ENCODE results near the gene PAPOLA. TPM values are rescaled to one million over a fixed set of nuclear protein-coding genes. Genes with fewer than 3 reads are reported as not detected.

PAPOLA gene
- total and polyA plus RNA-seq, 3 experiments from 2014 or later = 67.7 to 186 (median 184) TPM

- H3K4me1 ChIP-seq (ENCODE audit: insufficient read depth, low read length) = peaks cover 11% of the 10 kb centered on the region
- peaks cover 5 to 10% (median 10%) of the 10 kb centered on the region in 3 donors for H3K4me1 Mint-ChIP-seq
- POLR2A ChIA-PET = no interaction called here
- no peaks in the 10 kb centered on the region for H3K36me3 ChIP-seq (ENCODE audit: insufficient read depth, low read length)
- peaks cover 11 to 25% of the 10 kb centered on the region in 2 donors for H3K27me3 Mint-ChIP-seq
- H3K27ac Mint-ChIP-seq = no peak overlapping the region
- H3K9me3 Mint-ChIP-seq = no peaks in the 10 kb centered on the region
- CTCF ChIA-PET = no interaction called here
- peak overlapping the region; percentile 68 to 86 (median 79) for H3K4me3 Mint-ChIP-seq
- no peaks in the 10 kb centered on the region for H3K36me3 Mint-ChIP-seq
- H3K4me3 ChIP-seq (ENCODE audit: low read length) = peak overlapping the region; percentile 79
- no peak overlapping the region for H3K27ac ChIP-seq (ENCODE audit: low read depth, low read length)
- H3K9me3 ChIP-seq (ENCODE audit: low read length) = no peaks in the 10 kb centered on the region
- DNase-seq = peak; percentile 43 to 76 (median 52)
- H3K27me3 ChIP-seq (ENCODE audit: insufficient read depth, low read length, poor library complexity, severe bottlenecking) = peaks cover 6% of the 10 kb centered on the region
Observed at GRCh38 chr14:96592591-96593386, 90.6 kb downstream of the PAPOLA start.

DNA sequence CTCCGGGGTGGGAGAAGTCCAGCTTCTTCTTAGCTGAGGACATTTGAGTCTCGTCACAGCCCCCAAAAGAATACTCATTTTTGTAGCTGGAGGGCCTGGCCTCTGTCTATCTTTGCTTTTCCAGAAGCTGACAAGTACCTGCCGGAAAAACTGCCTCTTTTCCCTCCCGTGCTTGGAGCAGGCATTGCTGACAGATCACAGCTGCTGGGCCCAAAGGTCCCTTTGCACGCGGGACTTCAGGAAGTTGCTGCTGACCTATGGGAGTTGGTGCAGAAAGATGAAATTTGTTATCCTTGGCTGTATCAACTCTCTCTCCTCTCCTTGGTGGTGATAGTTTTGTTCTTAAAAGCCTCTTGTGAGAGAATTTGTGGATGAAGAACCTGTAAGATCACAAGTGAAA lies 92.8 kb downstream of the PAPOLA start:
- Mint-ChIP-seq H3K36me3 (no peaks in the 10 kb centered on the region), H3K4me1 (peaks cover 5 to 10% (median 10%) of the 10 kb centered on the region in 3 donors), H3K4me3 (peak overlapping the region in 1 of 7 donors; percentile 42), H3K27me3 (peaks cover 3 to 11% of the 10 kb centered on the region in 2 donors), H3K9me3 (no peaks in the 10 kb centered on the region), H3K27ac (no peak overlapping the region)
- Histone ChIP-seq H3K4me1 (ENCODE audit: insufficient read depth, low read length) (peaks cover 11% of the 10 kb centered on the region), H3K9me3 (ENCODE audit: low read length) (no peaks in the 10 kb centered on the region), H3K36me3 (ENCODE audit: insufficient read depth, low read length) (no peaks in the 10 kb centered on the region), H3K27ac (ENCODE audit: low read depth, low read length) (no peak overlapping the region), H3K27me3 (ENCODE audit: insufficient read depth, low read length, poor library complexity, severe bottlenecking) (no peaks in the 10 kb centered on the region), H3K4me3 (ENCODE audit: low read length) (no peak overlapping the region)
- POLR2A ChIA-PET = no interaction called here
- CTCF ChIA-PET = no interaction called here
- no peak for DNase-seq

DNA sequence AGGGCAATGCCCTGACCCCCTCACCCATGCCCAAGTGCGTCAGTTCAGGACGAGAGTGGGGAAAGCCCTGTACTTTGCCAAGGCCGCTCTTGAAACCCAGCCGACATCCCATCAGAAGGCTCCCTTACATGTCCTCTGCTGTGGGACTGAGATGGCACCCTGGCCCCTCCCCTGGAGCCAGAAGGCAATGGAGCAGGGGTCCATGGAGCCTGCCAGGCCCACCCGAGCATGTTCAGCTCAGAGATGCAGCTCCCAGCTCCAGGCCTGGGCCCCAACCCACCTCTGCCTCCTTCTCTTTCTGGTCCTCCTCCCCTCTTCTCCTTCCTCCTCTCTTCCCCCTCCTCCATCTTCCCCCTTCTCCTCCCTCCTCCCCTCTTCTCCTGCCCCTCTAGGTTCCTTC lies 95.5 kb downstream of the PAPOLA start:
- peaks cover 0 to 9% (median 5%) of the 10 kb centered on the region in 3 donors for H3K4me1 Mint-ChIP-seq
- no peak for DNase-seq
- ChIA-PET POLR2A (no interaction called here), CTCF (no interaction called here)
- H3K4me3 Mint-ChIP-seq = no peak overlapping the region
- Histone ChIP-seq H3K36me3 (ENCODE audit: insufficient read depth, low read length) (no peaks in the 10 kb centered on the region), H3K9me3 (ENCODE audit: low read length) (no peaks in the 10 kb centered on the region), H3K27ac (ENCODE audit: low read depth, low read length) (no peak overlapping the region), H3K4me1 (ENCODE audit: insufficient read depth, low read length) (peaks cover 8% of the 10 kb centered on the region), H3K4me3 (ENCODE audit: low read length) (no peak overlapping the region), H3K27me3 (ENCODE audit: insufficient read depth, low read length, poor library complexity, severe bottlenecking) (no peaks in the 10 kb centered on the region)
- H3K36me3 Mint-ChIP-seq = no peaks in the 10 kb centered on the region
- peaks cover 9 to 21% of the 10 kb centered on the region in 2 donors for H3K27me3 Mint-ChIP-seq
- H3K27ac Mint-ChIP-seq = peak overlapping the region in 1 of 8 donors; percentile 88
- H3K9me3 Mint-ChIP-seq = no peaks in the 10 kb centered on the region

GRCh38 chr14:96598332-96598928 lies 96.2 kb downstream of the PAPOLA start:
- POLR2A ChIA-PET = no interaction called here
- H3K36me3 Mint-ChIP-seq = no peaks in the 10 kb centered on the region
- CTCF ChIA-PET = no interaction called here

GRCh38 chr14:96599076-96599475 lies 96.9 kb downstream of the PAPOLA start:
- POLR2A ChIA-PET = no interaction called here
- H3K4me3 Mint-ChIP-seq = no peak overlapping the region
- no peaks in the 10 kb centered on the region for H3K36me3 ChIP-seq (ENCODE audit: insufficient read depth, low read length)
- H3K4me1 ChIP-seq (ENCODE audit: insufficient read depth, low read length) = no peaks in the 10 kb centered on the region
- H3K9me3 Mint-ChIP-seq = no peaks in the 10 kb centered on the region
- no peaks in the 10 kb centered on the region for H3K27me3 ChIP-seq (ENCODE audit: insufficient read depth, low read length, poor library complexity, severe bottlenecking)
- H3K9me3 ChIP-seq (ENCODE audit: low read length) = no peaks in the 10 kb centered on the region
- H3K27ac Mint-ChIP-seq = no peak overlapping the region
- no peaks in the 10 kb centered on the region for H3K36me3 Mint-ChIP-seq
- peaks cover 12 to 25% of the 10 kb centered on the region in 2 donors for H3K27me3 Mint-ChIP-seq
- DNase-seq = no peak
- no peak overlapping the region for H3K4me3 ChIP-seq (ENCODE audit: low read length)
- H3K27ac ChIP-seq (ENCODE audit: low read depth, low read length) = no peak overlapping the region
- CTCF ChIA-PET = no interaction called here
- H3K4me1 Mint-ChIP-seq = peaks cover 0 to 2% (median 0%) of the 10 kb centered on the region in 3 donors

More at GRCh38 chr14:96598332-96598928, 96.2 kb downstream of the PAPOLA start:
- Mint-ChIP-seq H3K4me3 (no peak overlapping the region), H3K27ac (no peak overlapping the region), H3K4me1 (peaks cover 0 to 4% (median 0%) of the 10 kb centered on the region in 3 donors), H3K27me3 (peaks cover 8 to 24% of the 10 kb centered on the region in 2 donors), H3K9me3 (no peaks in the 10 kb centered on the region)
- Histone ChIP-seq H3K27ac (ENCODE audit: low read depth, low read length) (no peak overlapping the region), H3K9me3 (ENCODE audit: low read length) (no peaks in the 10 kb centered on the region), H3K36me3 (ENCODE audit: insufficient read depth, low read length) (no peaks in the 10 kb centered on the region), H3K4me1 (ENCODE audit: insufficient read depth, low read length) (peaks cover under 1% of the 10 kb centered on the region), H3K27me3 (ENCODE audit: insufficient read depth, low read length, poor library complexity, severe bottlenecking) (no peaks in the 10 kb centered on the region), H3K4me3 (ENCODE audit: low read length) (no peak overlapping the region)
- no peak for DNase-seq

DNA sequence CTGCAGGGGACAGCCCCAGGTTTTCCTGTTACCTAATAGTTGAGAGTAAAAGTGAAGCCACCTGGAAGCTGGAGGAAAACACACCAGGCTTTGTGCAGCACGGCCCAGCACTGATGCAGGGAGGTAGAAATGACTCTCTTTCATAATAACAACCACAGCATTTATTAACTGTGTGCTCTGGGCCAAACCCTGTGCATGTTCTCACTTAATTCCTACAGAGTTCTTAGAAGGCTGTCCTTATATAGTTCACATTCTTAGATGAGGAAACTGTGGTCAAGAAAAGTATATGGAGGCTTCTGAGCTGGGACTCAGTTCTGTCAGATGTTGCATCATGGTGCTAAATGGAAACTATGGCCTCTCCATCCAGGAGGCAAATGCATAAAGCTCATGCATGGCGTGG lies 100.0 kb downstream of the PAPOLA start:
- Histone ChIP-seq H3K9me3 (ENCODE audit: low read length) (no peaks in the 10 kb centered on the region), H3K4me3 (ENCODE audit: low read length) (no peak overlapping the region), H3K27me3 (ENCODE audit: insufficient read depth, low read length, poor library complexity, severe bottlenecking) (peaks cover 5% of the 10 kb centered on the region), H3K27ac (ENCODE audit: low read depth, low read length) (no peak overlapping the region), H3K36me3 (ENCODE audit: insufficient read depth, low read length) (no peaks in the 10 kb centered on the region), H3K4me1 (ENCODE audit: insufficient read depth, low read length) (no peaks in the 10 kb centered on the region)
- Mint-ChIP-seq H3K4me1 (no peaks in the 10 kb centered on the region), H3K36me3 (no peaks in the 10 kb centered on the region), H3K9me3 (no peaks in the 10 kb centered on the region), H3K4me3 (no peak overlapping the region), H3K27me3 (peaks cover 16 to 39% of the 10 kb centered on the region in 2 donors), H3K27ac (no peak overlapping the region)
- ChIA-PET POLR2A (no interaction called here), CTCF (no interaction called here)
- DNase-seq = no peak

DNA sequence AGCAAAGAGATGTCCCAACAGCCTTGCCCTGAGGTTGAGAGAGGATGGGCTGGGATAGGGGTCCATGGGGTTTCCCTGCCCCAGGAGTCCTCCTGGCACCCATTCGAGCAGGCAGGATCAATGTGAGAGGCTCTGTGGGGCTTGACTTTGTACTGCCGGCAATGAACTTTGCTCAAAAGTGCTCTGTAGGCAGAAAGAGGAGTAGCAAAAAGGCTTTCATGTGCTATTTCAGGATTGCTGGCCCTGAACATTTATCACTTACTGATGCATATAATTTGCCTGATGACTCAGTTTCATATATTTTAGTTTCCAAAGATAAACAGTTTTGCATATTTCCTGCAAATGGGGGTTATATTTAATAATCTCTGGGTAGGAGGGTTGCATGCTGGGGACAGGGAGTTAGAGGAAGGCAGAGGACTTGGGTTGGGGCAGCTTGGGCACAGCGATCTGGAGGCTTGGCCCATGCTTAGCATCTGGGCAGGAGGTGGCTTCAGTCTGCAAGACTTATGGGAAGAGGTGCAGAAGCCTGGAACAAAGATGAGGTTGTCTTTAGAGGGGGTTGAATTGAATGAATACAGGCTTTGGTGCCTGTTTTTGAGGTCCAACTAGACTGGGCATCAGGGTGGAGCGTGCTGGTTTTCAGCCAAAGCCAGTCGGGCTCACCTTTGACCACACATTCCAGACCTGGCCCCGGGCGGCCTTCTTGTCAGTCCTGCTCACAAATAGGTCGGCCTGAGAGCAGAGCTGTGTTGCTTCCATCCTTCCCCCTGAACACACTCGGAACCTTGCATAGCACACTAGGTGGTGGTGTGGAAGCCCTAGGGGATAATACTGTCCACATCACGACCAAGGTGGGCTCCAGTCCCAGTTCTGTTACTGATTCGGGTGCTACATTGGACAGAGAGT lies 101.4 kb downstream of the PAPOLA start:
- ChIA-PET CTCF (no interaction called here), POLR2A (no interaction called here)
- Mint-ChIP-seq H3K4me1 (no peaks in the 10 kb centered on the region), H3K4me3 (no peak overlapping the region), H3K9me3 (no peaks in the 10 kb centered on the region), H3K36me3 (no peaks in the 10 kb centered on the region), H3K27me3 (peaks cover 16 to 39% of the 10 kb centered on the region in 2 donors), H3K27ac (peak overlapping the region in 1 of 8 donors; percentile 9)
- H3K36me3 ChIP-seq (ENCODE audit: insufficient read depth, low read length) = no peaks in the 10 kb centered on the region
- H3K4me3 ChIP-seq (ENCODE audit: low read length) = no peak overlapping the region
- DNase-seq = no peak
- H3K27me3 ChIP-seq (ENCODE audit: insufficient read depth, low read length, poor library complexity, severe bottlenecking) = peaks cover 5% of the 10 kb centered on the region
- H3K4me1 ChIP-seq (ENCODE audit: insufficient read depth, low read length) = no peaks in the 10 kb centered on the region
- no peaks in the 10 kb centered on the region for H3K9me3 ChIP-seq (ENCODE audit: low read length)
- no peak overlapping the region for H3K27ac ChIP-seq (ENCODE audit: low read depth, low read length)

- Mint-ChIP-seq H3K9me3 (no peaks in the 10 kb centered on the region), H3K27ac (no peak overlapping the region), H3K4me1 (no peaks in the 10 kb centered on the region), H3K27me3 (peaks cover 20 to 46% of the 10 kb centered on the region in 2 donors), H3K4me3 (no peak overlapping the region), H3K36me3 (peaks cover 0 to 1% (median 0%) of the 10 kb centered on the region in 3 donors)
- Histone ChIP-seq H3K4me1 (ENCODE audit: insufficient read depth, low read length) (no peaks in the 10 kb centered on the region), H3K9me3 (ENCODE audit: low read length) (no peaks in the 10 kb centered on the region), H3K27ac (ENCODE audit: low read depth, low read length) (no peak overlapping the region), H3K36me3 (ENCODE audit: insufficient read depth, low read length) (no peaks in the 10 kb centered on the region), H3K4me3 (ENCODE audit: low read length) (no peak overlapping the region), H3K27me3 (ENCODE audit: insufficient read depth, low read length, poor library complexity, severe bottlenecking) (no peaks in the 10 kb centered on the region)
- POLR2A ChIA-PET = no interaction called here
- CTCF ChIA-PET = no interaction called here
- DNase-seq = no peak
Observed at GRCh38 chr14:96614481-96614881, 112.3 kb downstream of the PAPOLA start.
